HepG2 (cell line): ENCODE data around the gene WDR47. TPM values are rescaled to one million over a fixed set of nuclear protein-coding genes. Genes with fewer than 3 reads are reported as not detected.

Experiments
- ATAC-seq: fragments of 200-7000 bp; cut with Tn5 transposase; 3 replicates; pipeline ENCODE4 v1.9.1; 2020; ENCODE audit warnings: mild to moderate bottlenecking, moderate library complexity
- BruUV-seq: library from RNA; stranded (reverse); fragments of 400-500 nt; replicated peaks from 2 replicates; lab custom pipeline; 2021; lab: Mats Ljungman, UMichigan
- CTCF ChIA-PET: fragments of 300-600 bp; formaldehyde crosslinking; extraction: SDS; loops from one replicate; lab custom pipeline; 2021; ENCODE audit warnings: low total read pairs, inconsistent platforms, low intra/inter-chr PET ratio; lab: Yijun Ruan, JAX
- POLR2A ChIA-PET: fragments of 350-600 bp; sonication (Branson Sonifier 250); formaldehyde crosslinking; loops from one replicate; lab custom pipeline; 2020; ENCODE audit warnings: antibody characterized with exemption, inconsistent platforms; lab: Yijun Ruan, JAX
- DNase-seq: peaks from one replicate; pipeline ENCODE4 v3.0.0-alpha.2; 2015; ENCODE audit warnings: low spot score
- FAIRE-seq: peaks from 3 replicates; lab custom pipeline; 2011; peaks lifted over from hg19 to GRCh38; lab: Jason Lieb, UNC
- H2AFZ ChIP-seq: one replicate; pipeline ENCODE4 v1.6.1; 2011; ENCODE audit warnings: low read length, inconsistent platforms
- H3K27ac ChIP-seq: fragments of 300-600 bp; 3 replicates; pipeline ENCODE4 v1.8.0; 2011; ENCODE audit warnings: mixed run types, mild to moderate bottlenecking, mixed read lengths, low read length, inconsistent platforms; ENCODE audit not compliant: insufficient read depth; ENCODE audit errors: extremely low read length
- H3K27me3 ChIP-seq, 2 experiments: fragments of 200-600 bp in 1 of 2; 2 replicates in 1 of 2; 3 replicates in 1 of 2; pipeline versions ENCODE4 v1.6.0 to v1.8.0; 2011; ENCODE audit warnings: low read length in 2 of 2, mild to moderate bottlenecking in 2 of 2, moderate library complexity in 2 of 2, inconsistent platforms in 1 of 2; ENCODE audit not compliant: insufficient read depth in 2 of 2, control insufficient read depth in 1 of 2
- H3K36me3 ChIP-seq, 2 experiments: fragments of 200-600 bp in 1 of 2; replicated peaks in 1 of 2; 2 replicates in 1 of 2; 3 replicates in 1 of 2; pipeline versions ENCODE4 v1.5.1 to v1.8.0; 2011; ENCODE audit warnings: low read length in 2 of 2, inconsistent platforms in 1 of 2; ENCODE audit not compliant: insufficient read depth in 2 of 2, control insufficient read depth in 1 of 2
- H3K4me1 ChIP-seq: 2 replicates; pipeline ENCODE4 v1.5.1; 2012; ENCODE audit warnings: low read length, inconsistent platforms; ENCODE audit not compliant: insufficient read depth
- H3K4me2 ChIP-seq: 2 replicates; pipeline ENCODE4 v1.6.0; 2011; ENCODE audit warnings: low read depth, low read length, inconsistent platforms
- H3K4me3 ChIP-seq, 3 experiments: fragments of 200-600 bp in 1 of 3; sonication (generic), shearing (Covaris generic) in 1 of 3; replicated peaks in 1 of 3; 2 replicates each; pipeline ENCODE4 v1.5.1; 2011 to 2016; ENCODE audit warnings: low read length in 3 of 3, inconsistent platforms in 2 of 3, low read depth in 2 of 3, mild to moderate bottlenecking in 2 of 3, control low read depth in 1 of 3, mixed read lengths in 1 of 3; ENCODE audit not compliant: insufficient read depth in 1 of 3
- H3K79me2 ChIP-seq: one replicate; pipeline ENCODE4 v1.6.1; 2011; ENCODE audit warnings: low read length, inconsistent platforms; ENCODE audit not compliant: insufficient read depth
- H3K9ac ChIP-seq: 2 replicates; pipeline ENCODE4 v1.6.0; 2011; ENCODE audit warnings: mild to moderate bottlenecking, low read depth, low read length, inconsistent platforms; ENCODE audit not compliant: insufficient read depth
- H3K9me3 ChIP-seq: 2 replicates; pipeline ENCODE4 v1.5.1; 2012; ENCODE audit warnings: mild to moderate bottlenecking, low read length
- H4K20me1 ChIP-seq: 2 replicates; pipeline ENCODE4 v1.6.0; 2011; ENCODE audit warnings: inconsistent platforms, mild to moderate bottlenecking, low read length, moderate library complexity; ENCODE audit not compliant: insufficient read depth
- HOXA9 ChIP-seq: sonication (generic); formaldehyde crosslinking; IDR thresholded peaks from 2 replicates; pipeline ENCODE4 v1.8.1; 2022; ENCODE audit warnings: missing genetic modification reagents, mild to moderate bottlenecking, moderate library complexity, borderline replicate concordance
- ZBTB1 ChIP-seq: sonication (generic); formaldehyde crosslinking; IDR thresholded peaks from 2 replicates; pipeline ENCODE4 v1.4.0; 2020; ENCODE audit warnings: missing genetic modification reagents, borderline replicate concordance
- ZBTB20 ChIP-seq: sonication (generic); formaldehyde crosslinking; IDR thresholded peaks from 2 replicates; pipeline ENCODE4 v1.8.1; 2023; ENCODE audit warnings: missing genetic modification reagents, low read depth, mild to moderate bottlenecking, borderline replicate concordance
- ZNF546 ChIP-seq: sonication (generic); formaldehyde crosslinking; conservative IDR thresholded peaks from 2 replicates; pipeline ENCODE4 v1.8.1; 2023; ENCODE audit warnings: mild to moderate bottlenecking, missing genetic modification reagents
- WGBS: methylation state at CpG from one replicate; pipeline ENCODE4 v1.1.6; 2017; ENCODE audit warnings: low lambda C conversion rate; 5-methylcytosine and 5-hydroxymethylcytosine counted together
- in situ Hi-C: cut with HindIII; loops from 2 replicates; pipeline ENCODE4 v1.10.0; 2017; ENCODE audit warnings: low pct_unique_long_range_greater_than_20kb; ENCODE audit not compliant: extremely low pct_ligation_motif_present
- intact Hi-C: fragments of 100-400 bp; cut with micrococcal nuclease; formaldehyde crosslinking; loops from one replicate; pipeline ENCODE4 v1.10.0; 2022; ENCODE audit not compliant: unreplicated experiment
- polyA plus RNA-seq, 8 experiments: library from polyadenylated mRNA; depleted of rRNA in 3 of 8; stranded (reverse) in 7 of 8; unstranded in 1 of 8; fragments of >200 nt; fragmentation: Illumina TruSeq in 4 of 8; extraction: Trizol in 4 of 8; gene quantifications; 2 replicates each; pipeline versions ENCODE4 v1.2.1 to v1.2.3, GENCODE V29; 2011 to 2016; ENCODE audit warnings: low read depth in 4 of 8, missing spikeins in 1 of 8, mixed read lengths in 1 of 8; ENCODE audit not compliant: insufficient read depth in 1 of 8
- total RNA-seq, 5 experiments: library from RNA; depleted of rRNA; stranded (reverse); fragments of >200 nt; fragmentation: Illumina TruSeq; extraction: Trizol; gene quantifications; 2 replicates each; pipeline ENCODE4 v1.2.3, GENCODE V29; 2016; ENCODE audit warnings: low read depth in 1 of 5
- TF ChIP-seq, protein P1 (sequence below): sonication (generic); formaldehyde crosslinking; IDR thresholded peaks from 2 replicates; pipeline ENCODE4 v1.5.1; 2020; ENCODE audit warnings: missing genetic modification reagents, mild to moderate bottlenecking, borderline replicate concordance
- TF ChIP-seq, protein P2 (sequence below): IDR thresholded peaks from 2 replicates; pipeline ENCODE4 v1.6.1; 2016; ENCODE audit warnings: missing compliant biosample characterization, missing genetic modification reagents, borderline replicate concordance
- TF ChIP-seq, protein P3 (sequence below): IDR thresholded peaks from 2 replicates; pipeline ENCODE4 v1.6.1; 2016; ENCODE audit warnings: missing biosample characterization, missing genetic modification reagents, low read depth
- TF ChIP-seq, protein P4 (sequence below): sonication (generic); formaldehyde crosslinking; IDR thresholded peaks from 2 replicates; pipeline ENCODE4 v1.8.0; 2022; ENCODE audit warnings: low read depth, missing genetic modification reagents
- TF ChIP-seq, protein P5 (sequence below): IDR thresholded peaks from 2 replicates; pipeline ENCODE4 v1.6.1; 2016; ENCODE audit warnings: low read depth

The WDR47 gene
- total and polyA plus RNA-seq, 2 of the 13 experiments (the other 11 are each of a cell fraction or from before 2014, with no cell fraction given) = 4.3 to 5.9 TPM

DNA sequence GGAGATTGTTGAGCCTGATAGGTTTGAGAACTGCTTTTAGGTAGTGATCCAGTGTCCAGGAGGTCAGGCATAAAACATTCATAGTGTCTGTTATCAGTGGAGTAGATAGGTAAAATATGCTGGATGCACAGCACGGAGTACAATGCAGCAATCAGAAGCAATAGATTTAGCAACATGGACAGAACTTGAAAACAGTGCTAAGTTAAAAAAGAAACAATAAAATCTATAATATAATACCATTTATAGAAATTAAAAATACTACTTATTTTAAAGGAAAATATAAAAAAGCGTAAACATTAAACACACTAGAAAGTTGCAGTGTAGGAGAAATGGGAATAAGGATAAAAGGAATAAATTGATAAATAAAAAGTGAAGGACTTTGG, 37.3 kb upstream of the WDR47 start:
- Histone ChIP-seq H3K9ac (no peak overlapping the region; the same call in 1 of the 2 replicates), H3K9me3 (no peaks in the 10 kb centered on the region), H3K4me3 (peak overlapping the region in 2 of 3 experiments; percentile 46 to 50; a peak in 2 of 6 replicates), H4K20me1 (no peaks in the 10 kb centered on the region), H3K27ac (no peak overlapping the region), H3K4me2 (peak overlapping the region; percentile 77), H3K27me3 (no peaks in the 10 kb centered on the region; a peak in 2 of 5 replicates), H3K4me1 (peaks cover 54% of the 10 kb centered on the region), H3K79me2 (peaks cover 12% of the 10 kb centered on the region), H2AFZ (no peak overlapping the region), H3K36me3 (no peaks in the 10 kb centered on the region)
- BruUV-seq = no TSS peak
- in situ Hi-C loops = no loop called here
- TF ChIP-seq ZBTB1 (CRISPR knock-in tag) = no peak
- ATAC-seq (no peak), DNase-seq (no peak), FAIRE-seq (no peak)
- POLR2A ChIA-PET = interaction anchor here (0.9 to 1.3 kb wide), 3 partner anchors 10 to 21 kb away, joined by 4 to 8 read pairs (median 4); partner anchors contain the start of gene TMEM167B
- CTCF ChIA-PET = no interaction called here
- intact Hi-C loops = no loop called here
- WGBS = 80% methylated on average over 2 of the region's 2 CpGs

DNA sequence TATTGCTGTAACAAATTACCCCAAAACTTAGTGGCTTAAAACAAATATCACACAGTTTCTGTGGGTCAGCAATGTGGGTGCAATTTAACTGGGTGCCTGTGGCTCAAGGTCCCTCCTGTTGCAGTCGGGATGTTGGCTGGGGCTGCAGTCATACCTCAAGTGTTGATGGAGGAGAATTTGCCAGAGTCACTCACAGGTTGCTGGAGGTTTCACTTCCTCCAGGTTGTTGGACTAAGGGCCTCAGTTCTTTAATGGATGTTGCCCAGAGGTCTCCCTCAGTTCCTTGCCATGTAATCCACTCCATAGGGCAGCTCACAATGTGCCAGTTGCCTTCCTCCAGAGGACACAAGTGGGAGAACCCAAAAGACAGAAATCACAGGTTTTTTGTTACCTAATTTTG, 36.4 kb upstream of the WDR47 start:
- no peak for DNase-seq
- peak overlapping the region; percentile 96 for H2AFZ ChIP-seq
- TF ChIP-seq ZBTB20 (CRISPR knock-in tag) (no peak), HOXA9 (no peak), ZNF546 (no peak)
- TF ChIP-seq, protein P1, sequence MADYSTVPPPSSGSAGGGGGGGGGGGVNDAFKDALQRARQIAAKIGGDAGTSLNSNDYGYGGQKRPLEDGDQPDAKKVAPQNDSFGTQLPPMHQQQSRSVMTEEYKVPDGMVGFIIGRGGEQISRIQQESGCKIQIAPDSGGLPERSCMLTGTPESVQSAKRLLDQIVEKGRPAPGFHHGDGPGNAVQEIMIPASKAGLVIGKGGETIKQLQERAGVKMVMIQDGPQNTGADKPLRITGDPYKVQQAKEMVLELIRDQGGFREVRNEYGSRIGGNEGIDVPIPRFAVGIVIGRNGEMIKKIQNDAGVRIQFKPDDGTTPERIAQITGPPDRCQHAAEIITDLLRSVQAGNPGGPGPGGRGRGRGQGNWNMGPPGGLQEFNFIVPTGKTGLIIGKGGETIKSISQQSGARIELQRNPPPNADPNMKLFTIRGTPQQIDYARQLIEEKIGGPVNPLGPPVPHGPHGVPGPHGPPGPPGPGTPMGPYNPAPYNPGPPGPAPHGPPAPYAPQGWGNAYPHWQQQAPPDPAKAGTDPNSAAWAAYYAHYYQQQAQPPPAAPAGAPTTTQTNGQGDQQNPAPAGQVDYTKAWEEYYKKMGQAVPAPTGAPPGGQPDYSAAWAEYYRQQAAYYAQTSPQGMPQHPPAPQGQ (CRISPR knock-in tag) = no peak
- TF ChIP-seq, protein P2, sequence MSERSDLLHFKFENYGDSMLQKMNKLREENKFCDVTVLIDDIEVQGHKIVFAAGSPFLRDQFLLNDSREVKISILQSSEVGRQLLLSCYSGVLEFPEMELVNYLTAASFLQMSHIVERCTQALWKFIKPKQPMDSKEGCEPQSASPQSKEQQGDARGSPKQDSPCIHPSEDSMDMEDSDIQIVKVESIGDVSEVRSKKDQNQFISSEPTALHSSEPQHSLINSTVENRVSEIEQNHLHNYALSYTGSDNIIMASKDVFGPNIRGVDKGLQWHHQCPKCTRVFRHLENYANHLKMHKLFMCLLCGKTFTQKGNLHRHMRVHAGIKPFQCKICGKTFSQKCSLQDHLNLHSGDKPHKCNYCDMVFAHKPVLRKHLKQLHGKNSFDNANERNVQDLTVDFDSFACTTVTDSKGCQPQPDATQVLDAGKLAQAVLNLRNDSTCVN (CRISPR knock-in tag) = no peak
- TF ChIP-seq, protein P3, sequence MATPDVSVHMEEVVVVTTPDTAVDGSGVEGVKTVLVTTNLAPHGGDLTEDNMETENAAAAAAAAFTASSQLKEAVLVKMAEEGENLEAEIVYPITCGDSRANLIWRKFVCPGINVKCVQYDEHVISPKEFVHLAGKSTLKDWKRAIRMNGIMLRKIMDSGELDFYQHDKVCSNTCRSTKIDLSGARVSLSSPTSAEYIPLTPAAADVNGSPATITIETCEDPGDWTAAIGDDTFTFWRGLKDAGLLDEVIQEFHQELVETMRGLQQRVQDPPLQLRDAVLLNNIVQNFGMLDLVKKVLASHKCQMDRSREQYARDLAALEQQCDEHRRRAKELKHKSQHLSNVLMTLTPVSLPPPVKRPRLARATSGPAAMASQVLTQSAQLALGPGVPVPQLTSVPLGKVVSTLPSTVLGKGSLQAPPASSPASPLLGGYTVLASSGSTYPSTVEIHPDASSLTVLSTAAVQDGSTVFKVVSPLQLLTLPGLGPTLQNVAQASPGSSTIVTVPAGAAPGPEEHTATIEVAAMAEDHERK (CRISPR knock-in tag) = no peak
- TF ChIP-seq, protein P4, sequence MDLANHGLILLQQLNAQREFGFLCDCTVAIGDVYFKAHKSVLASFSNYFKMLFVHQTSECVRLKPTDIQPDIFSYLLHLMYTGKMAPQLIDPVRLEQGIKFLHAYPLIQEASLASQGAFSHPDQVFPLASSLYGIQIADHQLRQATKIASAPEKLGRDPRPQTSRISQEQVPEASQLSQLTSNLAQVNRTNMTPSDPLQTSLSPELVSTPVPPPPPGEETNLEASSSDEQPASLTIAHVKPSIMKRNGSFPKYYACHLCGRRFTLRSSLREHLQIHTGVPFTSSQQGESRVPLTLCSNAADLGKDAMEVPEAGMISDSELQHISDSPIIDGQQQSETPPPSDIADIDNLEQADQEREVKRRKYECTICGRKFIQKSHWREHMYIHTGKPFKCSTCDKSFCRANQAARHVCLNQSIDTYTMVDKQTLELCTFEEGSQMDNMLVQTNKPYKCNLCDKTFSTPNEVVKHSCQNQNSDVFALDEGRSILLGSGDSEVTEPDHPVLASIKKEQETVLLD = no peak
- TF ChIP-seq, protein P5, sequence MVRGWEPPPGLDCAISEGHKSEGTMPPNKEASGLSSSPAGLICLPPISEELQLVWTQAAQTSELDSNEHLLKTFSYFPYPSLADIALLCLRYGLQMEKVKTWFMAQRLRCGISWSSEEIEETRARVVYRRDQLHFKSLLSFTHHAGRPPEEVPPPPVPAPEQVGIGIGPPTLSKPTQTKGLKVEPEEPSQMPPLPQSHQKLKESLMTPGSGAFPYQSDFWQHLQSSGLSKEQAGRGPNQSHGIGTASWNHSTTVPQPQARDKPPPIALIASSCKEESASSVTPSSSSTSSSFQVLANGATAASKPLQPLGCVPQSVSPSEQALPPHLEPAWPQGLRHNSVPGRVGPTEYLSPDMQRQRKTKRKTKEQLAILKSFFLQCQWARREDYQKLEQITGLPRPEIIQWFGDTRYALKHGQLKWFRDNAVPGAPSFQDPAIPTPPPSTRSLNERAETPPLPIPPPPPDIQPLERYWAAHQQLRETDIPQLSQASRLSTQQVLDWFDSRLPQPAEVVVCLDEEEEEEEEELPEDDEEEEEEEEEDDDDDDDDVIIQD (CRISPR knock-in tag) = no peak

More for the DNA sequence above, 36.4 kb upstream of the WDR47 start:
- no CpG with 5 or more reads among the region's 1 CpG for WGBS
- in situ Hi-C loops = no loop called here
- no TSS peak for BruUV-seq
- CTCF ChIA-PET = no interaction called here
- ATAC-seq (no peak), FAIRE-seq (no peak)
- Histone ChIP-seq H3K9ac (no peak overlapping the region), H3K4me1 (peaks cover 45% of the 10 kb centered on the region), H3K4me2 (0 out of 2 replicates have a peak overlapping the region, but pooled peaks have one; percentile 7), H3K36me3 (no peaks in the 10 kb centered on the region), H3K27me3 (no peaks in the 10 kb centered on the region; a peak in 2 of 5 replicates), H3K9me3 (no peaks in the 10 kb centered on the region), H3K4me3 (no peak overlapping the region), H3K79me2 (peaks cover 12% of the 10 kb centered on the region), H3K27ac (no peak overlapping the region), H4K20me1 (no peaks in the 10 kb centered on the region)
- POLR2A ChIA-PET = no interaction called here
- intact Hi-C loops = no loop called here
